ENCODE data around the gene CD99.

DNA sequence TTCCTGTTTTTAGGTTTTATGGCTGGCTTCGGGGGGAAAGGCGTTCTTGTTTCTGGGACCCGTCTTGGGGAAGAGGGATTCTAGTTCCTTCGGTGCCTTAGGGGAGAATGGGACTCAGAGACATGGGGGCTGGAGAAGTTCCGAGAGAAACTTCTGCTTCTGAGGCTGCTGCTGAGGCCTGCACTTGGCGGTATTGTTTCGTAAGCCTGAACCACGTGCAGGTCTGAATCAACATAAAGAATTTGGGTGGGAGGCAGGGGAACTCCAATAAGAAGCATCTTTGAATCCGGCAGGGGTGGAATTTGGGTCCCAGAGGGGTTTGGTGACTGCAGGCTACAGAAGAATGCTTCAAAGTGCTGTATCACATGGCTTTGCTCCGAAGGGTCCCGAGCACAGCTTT is 75.8 kb downstream of the CD99 start:
- TF ChIP-seq, protein P1, sequence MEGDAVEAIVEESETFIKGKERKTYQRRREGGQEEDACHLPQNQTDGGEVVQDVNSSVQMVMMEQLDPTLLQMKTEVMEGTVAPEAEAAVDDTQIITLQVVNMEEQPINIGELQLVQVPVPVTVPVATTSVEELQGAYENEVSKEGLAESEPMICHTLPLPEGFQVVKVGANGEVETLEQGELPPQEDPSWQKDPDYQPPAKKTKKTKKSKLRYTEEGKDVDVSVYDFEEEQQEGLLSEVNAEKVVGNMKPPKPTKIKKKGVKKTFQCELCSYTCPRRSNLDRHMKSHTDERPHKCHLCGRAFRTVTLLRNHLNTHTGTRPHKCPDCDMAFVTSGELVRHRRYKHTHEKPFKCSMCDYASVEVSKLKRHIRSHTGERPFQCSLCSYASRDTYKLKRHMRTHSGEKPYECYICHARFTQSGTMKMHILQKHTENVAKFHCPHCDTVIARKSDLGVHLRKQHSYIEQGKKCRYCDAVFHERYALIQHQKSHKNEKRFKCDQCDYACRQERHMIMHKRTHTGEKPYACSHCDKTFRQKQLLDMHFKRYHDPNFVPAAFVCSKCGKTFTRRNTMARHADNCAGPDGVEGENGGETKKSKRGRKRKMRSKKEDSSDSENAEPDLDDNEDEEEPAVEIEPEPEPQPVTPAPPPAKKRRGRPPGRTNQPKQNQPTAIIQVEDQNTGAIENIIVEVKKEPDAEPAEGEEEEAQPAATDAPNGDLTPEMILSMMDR (IDR thresholded peaks at IDR 0.05): no peak
- no peak for TF ChIP-seq POLR2A (IDR thresholded peaks at IDR 0.05)
- no peak for TF ChIP-seq POLR2AphosphoS5 (IDR thresholded peaks at IDR 0.05)
- no peak for TF ChIP-seq EP300 (IDR thresholded peaks at IDR 0.05)
